Endothelial cell of umbilical vein (primary cell): ENCODE measurements around the gene LIPJ. TPM values are rescaled to one million over a fixed set of nuclear protein-coding genes. Genes with fewer than 3 reads are reported as not detected.

Source experiments
- BruUV-seq: library from RNA; stranded (reverse); fragments of 400-500 nt; replicated peaks from 2 replicates; lab custom pipeline; 2021; lab: Mats Ljungman, UMichigan
- CTCF ChIA-PET: fragments of 300-600, 350-600 bp; sonication (Branson Sonifier 250); formaldehyde crosslinking; loops from one replicate; lab custom pipeline; 2021; ENCODE audit warnings: antibody characterized with exemption, inconsistent platforms; lab: Charles Lee
- POLR2A ChIA-PET: fragments of 300-600, 350-600 bp; sonication (Branson Sonifier 250); formaldehyde crosslinking; loops from one replicate; lab custom pipeline; 2021; ENCODE audit warnings: antibody characterized with exemption, inconsistent platforms; lab: Charles Lee
- DNase-seq: peaks from one replicate; pipeline ENCODE4 v3.0.0-alpha.2; 2011; ENCODE audit warnings: low read depth, low spot score
- FAIRE-seq: peaks from 2 replicates; lab custom pipeline; 2011; peaks lifted over from hg19 to GRCh38; lab: Jason Lieb, UNC
- H2AFZ ChIP-seq: 2 replicates; pipeline ENCODE4 v1.6.0; 2012; ENCODE audit warnings: low read depth, low read length, control low read depth, inconsistent platforms
- H3K27ac ChIP-seq: 2 replicates; pipeline ENCODE4 v1.5.1; 2011; ENCODE audit warnings: low read depth, mild to moderate bottlenecking, control low read depth, low read length, moderate library complexity; ENCODE audit not compliant: insufficient read depth
- H3K27me3 ChIP-seq, 2 experiments: 2 replicates each; pipeline versions ENCODE4 v1.6.0 to v1.6.1; 2011; ENCODE audit warnings: low read length in 2 of 2, mixed read lengths in 1 of 2; ENCODE audit not compliant: control insufficient read depth in 2 of 2, insufficient read depth in 2 of 2
- H3K36me3 ChIP-seq, 2 experiments: 2 replicates in 1 of 2; 3 replicates in 1 of 2; pipeline ENCODE4 v1.5.1; 2011; ENCODE audit warnings: low read length in 2 of 2, mild to moderate bottlenecking in 1 of 2, moderate library complexity in 1 of 2; ENCODE audit not compliant: control insufficient read depth in 2 of 2, insufficient read depth in 2 of 2; ENCODE audit errors: extremely low read depth in 1 of 2
- H3K4me1 ChIP-seq: 3 replicates; pipeline ENCODE4 v1.5.1; 2011; ENCODE audit warnings: mild to moderate bottlenecking, low read length; ENCODE audit not compliant: control insufficient read depth, insufficient read depth; ENCODE audit errors: extremely low read depth
- H3K4me2 ChIP-seq: 2 replicates; pipeline ENCODE4 v1.6.1; 2011; ENCODE audit warnings: low read length, control low read depth, mixed read lengths; ENCODE audit not compliant: insufficient read depth
- H3K4me3 ChIP-seq, 3 experiments: fragments of 200-600 bp in 1 of 3; sonication (generic), shearing (Covaris generic) in 1 of 3; replicated peaks in 1 of 3; 2 replicates each; pipeline ENCODE4 v1.5.1; 2011 to 2016; ENCODE audit warnings: control low read depth in 3 of 3, low read length in 3 of 3, mild to moderate bottlenecking in 2 of 3, inconsistent platforms in 1 of 3, low read depth in 1 of 3, moderate library complexity in 1 of 3; ENCODE audit not compliant: insufficient read depth in 1 of 3
- H3K79me2 ChIP-seq: 2 replicates; pipeline ENCODE4 v1.6.0; 2012; ENCODE audit warnings: low read length, inconsistent platforms; ENCODE audit not compliant: control insufficient read depth, insufficient read depth
- H3K9ac ChIP-seq: replicated peaks from 2 replicates; pipeline ENCODE3; 2011; ENCODE audit warnings: low read length, control low read depth; ENCODE audit not compliant: insufficient read depth; ENCODE audit errors: extremely low read depth
- H3K9me1 ChIP-seq: replicated peaks from 3 replicates; pipeline ENCODE4 v1.6.0; 2011; ENCODE audit warnings: mild to moderate bottlenecking, low read length; ENCODE audit not compliant: control insufficient read depth, insufficient read depth; ENCODE audit errors: extremely low read depth
- H3K9me3 ChIP-seq: replicated peaks from 2 replicates; pipeline ENCODE4 v1.5.1; 2012; ENCODE audit warnings: low read length, inconsistent platforms; ENCODE audit not compliant: control insufficient read depth, insufficient read depth
- H4K20me1 ChIP-seq: replicated peaks from 2 replicates; pipeline ENCODE3; 2011; ENCODE audit warnings: mild to moderate bottlenecking, low read length; ENCODE audit not compliant: control insufficient read depth, insufficient read depth; ENCODE audit errors: extremely low read depth
- EZH2 ChIP-seq: IDR thresholded peaks from 2 replicates; pipeline ENCODE4 v1.6.1; 2012; ENCODE audit warnings: borderline replicate concordance, low read depth, mild to moderate bottlenecking, moderate library complexity, low read length, inconsistent platforms; ENCODE audit not compliant: severe bottlenecking
- FOS ChIP-seq: IDR thresholded peaks from 2 replicates; pipeline ENCODE4 v1.6.1; 2011; ENCODE audit warnings: mild to moderate bottlenecking, low read length, moderate library complexity, borderline replicate concordance; ENCODE audit not compliant: insufficient read depth
- MYC ChIP-seq: IDR thresholded peaks from one replicate; pipeline ENCODE4 v1.6.1; 2011; ENCODE audit warnings: mild to moderate bottlenecking, low read depth, low read length
- dilution Hi-C: fragments of 300-500 bp; cut with MboI; formaldehyde crosslinking; loops from one replicate; pipeline ENCODE4 v1.15.0; 2019; ENCODE audit warnings: low sequenced_read_pairs; ENCODE audit not compliant: extremely low pct_ligation_motif_present
- intact Hi-C: fragments of 100-400 bp; cut with micrococcal nuclease; formaldehyde crosslinking; loops from one replicate; pipeline ENCODE4 v1.10.0; 2022
- polyA plus RNA-seq, 4 experiments: library from polyadenylated mRNA; depleted of rRNA in 3 of 4; stranded (reverse) in 3 of 4; unstranded in 1 of 4; fragments of >200 nt; gene quantifications; 2 replicates each; pipeline versions ENCODE4 v1.2.1 to v1.2.3, GENCODE V29; 2011 to 2012; ENCODE audit warnings: missing spikeins in 1 of 4
- total RNA-seq: library from RNA; stranded (reverse); gene quantifications from 2 replicates; pipeline ENCODE4 v1.2.3, GENCODE V29; 2021
- TF ChIP-seq, protein P1 (sequence below): IDR thresholded peaks from 2 replicates; pipeline ENCODE4 v1.6.1; 2011; ENCODE audit not compliant: insufficient read depth, insufficient read length

The LIPJ gene
- total and polyA plus RNA-seq, 2 donors (not counting 3 experiments of a cell fraction or from before 2014, with no cell fraction given) = 0.09 TPM; not detected in 1

- Histone ChIP-seq H3K9me3 (no peaks in the 10 kb centered on the region), H2AFZ (no peak overlapping the region), H3K36me3 (no peaks in the 10 kb centered on the region), H3K9ac (no peak overlapping the region), H3K27ac (no peak overlapping the region), H3K4me2 (no peak overlapping the region), H3K79me2 (no peaks in the 10 kb centered on the region), H3K4me3 (no peak overlapping the region), H3K9me1 (no peaks in the 10 kb centered on the region), H3K27me3 (no peaks in the 10 kb centered on the region), H3K4me1 (no peaks in the 10 kb centered on the region), H4K20me1 (no peaks in the 10 kb centered on the region)
- ChIA-PET POLR2A (no interaction called here), CTCF (interaction anchor here (1.4 to 1.7 kb wide), 2 partner anchors 57 to 75 kb away, joined by 3 to 4 read pairs; partner anchors contain the start of gene RNLS)
- DNase-seq = no peak
- no peak for FAIRE-seq
- dilution Hi-C loops (no loop called here), intact Hi-C loops (no loop called here)
- TF ChIP-seq EZH2 (no peak), MYC (no peak)
- BruUV-seq = no TSS peak
Measured at GRCh38 chr10:88640186-88640585, 53.6 kb downstream of the LIPJ start.

- no peak overlapping the region for H3K4me2 ChIP-seq
Measured at GRCh38 chr10:88642209-88642608, 55.6 kb downstream of the LIPJ start.

More at GRCh38 chr10:88642209-88642608, 55.6 kb downstream of the LIPJ start:
- intact Hi-C loops = no loop called here
- no TSS peak for BruUV-seq
- no peak overlapping the region for H3K27ac ChIP-seq
- no peak overlapping the region for H3K9ac ChIP-seq
- H3K36me3 ChIP-seq = no peaks in the 10 kb centered on the region
- no peaks in the 10 kb centered on the region for H3K79me2 ChIP-seq
- ChIA-PET CTCF (no interaction called here), POLR2A (no interaction called here)
- TF ChIP-seq, protein P1, sequence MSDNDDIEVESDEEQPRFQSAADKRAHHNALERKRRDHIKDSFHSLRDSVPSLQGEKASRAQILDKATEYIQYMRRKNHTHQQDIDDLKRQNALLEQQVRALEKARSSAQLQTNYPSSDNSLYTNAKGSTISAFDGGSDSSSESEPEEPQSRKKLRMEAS = no peak
- TF ChIP-seq FOS = no peak
- peaks cover 4% of the 10 kb centered on the region for H3K4me1 ChIP-seq
- dilution Hi-C loops = no loop called here
- H3K4me3 ChIP-seq = no peak overlapping the region
- no peak overlapping the region for H2AFZ ChIP-seq
- H3K9me3 ChIP-seq = no peaks in the 10 kb centered on the region
- no peaks in the 10 kb centered on the region for H3K9me1 ChIP-seq
- FAIRE-seq (no peak), DNase-seq (no peak)
- H4K20me1 ChIP-seq = no peaks in the 10 kb centered on the region
- no peaks in the 10 kb centered on the region for H3K27me3 ChIP-seq
